Activated CD8-positive, alpha-beta memory T cell treated with anti-CD3 and anti-CD28 coated beads for 1 hour (primary cell): Measurements from ENCODE around the gene CNIH1.
"Not testable (repeated sequence)": the region's sequence is repeated elsewhere in the genome, so short reads cannot be mapped to it uniquely, and the experiment has no call there.

Experiments used
- DNase-seq, 2 donors: peaks; one replicate each; pipeline ENCODE4 v3.0.0-alpha.2; 2020; ENCODE audit warnings: low read depth in 1 of 2; ENCODE audit errors: extremely low read depth in 1 of 2

Gene CNIH1

DNA sequence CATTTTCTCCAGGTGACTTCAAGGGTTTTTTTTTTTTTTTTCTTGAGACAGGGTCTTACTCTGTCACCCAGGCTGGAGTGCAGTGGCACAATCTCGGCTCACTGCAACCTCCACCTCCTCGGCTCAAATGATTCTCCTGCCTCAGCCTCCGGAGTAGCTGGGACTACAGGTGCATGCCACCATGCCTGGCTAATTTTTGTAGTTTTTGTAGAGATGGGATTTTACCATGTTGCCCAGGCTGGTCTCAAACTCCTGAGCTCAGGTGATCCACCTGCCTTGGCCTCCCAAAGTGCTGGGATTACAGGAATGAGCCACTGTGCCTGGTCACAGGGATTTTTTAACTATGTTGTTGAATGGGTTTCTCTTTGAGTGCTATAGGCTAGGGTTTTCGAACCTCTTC lies 3.2 kb downstream of the CNIH1 start:
- DNase-seq: not testable (repeated sequence)

DNA sequence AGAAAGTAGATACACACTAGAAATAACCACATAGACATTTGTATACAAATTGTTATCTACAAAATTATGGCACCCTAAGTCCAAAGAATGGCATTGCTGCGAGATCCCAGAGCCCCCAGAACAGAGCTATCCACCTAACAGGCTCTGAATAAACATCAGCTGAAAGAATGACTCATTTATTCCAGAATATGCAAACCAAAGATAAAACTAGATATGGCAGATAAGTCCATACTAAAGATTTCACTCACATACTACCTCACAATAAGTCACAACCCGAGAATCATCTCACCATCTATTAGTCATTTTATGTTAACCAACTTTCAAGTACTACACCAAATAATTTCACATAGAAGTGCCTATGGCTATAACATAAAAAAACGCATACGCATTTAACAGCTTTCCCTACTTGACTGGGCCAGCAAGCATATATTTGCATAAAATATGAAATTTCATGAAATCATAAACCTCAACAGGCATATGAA lies 5.6 kb downstream of the CNIH1 start:
- no peak for DNase-seq

DNA sequence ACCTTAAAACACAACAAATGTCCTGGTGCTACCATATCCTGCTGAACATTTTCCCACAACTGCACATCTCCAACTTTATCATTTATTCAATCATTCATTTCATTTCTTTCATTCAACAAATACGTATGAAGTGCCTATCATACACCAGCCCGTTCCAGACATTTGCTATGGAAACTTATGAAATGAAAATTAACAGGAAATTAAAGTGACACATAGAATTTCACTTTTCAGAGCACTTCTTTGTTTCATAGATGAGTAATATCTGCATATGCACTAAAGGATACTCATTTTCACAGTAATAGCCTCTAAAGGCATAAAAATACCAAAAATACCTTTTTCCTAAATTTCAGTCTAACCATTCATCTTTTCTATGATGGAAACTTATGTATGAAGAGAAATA lies 12.6 kb downstream of the CNIH1 start:
- no peak for DNase-seq

DNA sequence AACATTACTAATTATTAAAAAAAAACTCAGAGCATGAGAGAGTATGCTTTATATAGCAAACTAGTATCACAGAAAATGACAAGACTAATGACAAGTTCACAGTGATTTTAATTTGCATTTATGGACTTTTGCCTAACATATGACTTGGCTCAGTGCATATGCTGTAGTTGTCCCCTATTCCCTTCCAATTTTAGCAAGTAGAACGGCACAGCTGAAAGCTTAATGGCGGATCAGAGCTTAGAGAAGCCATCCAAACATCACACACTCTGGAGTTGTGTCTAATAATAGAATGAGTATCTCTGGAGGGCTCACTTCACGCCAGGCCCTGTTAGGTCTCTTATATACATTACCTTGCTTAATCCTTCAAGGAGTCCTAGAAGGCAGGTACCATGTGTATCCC lies 13.3 kb downstream of the CNIH1 start:
- DNase-seq: no peak

DNA sequence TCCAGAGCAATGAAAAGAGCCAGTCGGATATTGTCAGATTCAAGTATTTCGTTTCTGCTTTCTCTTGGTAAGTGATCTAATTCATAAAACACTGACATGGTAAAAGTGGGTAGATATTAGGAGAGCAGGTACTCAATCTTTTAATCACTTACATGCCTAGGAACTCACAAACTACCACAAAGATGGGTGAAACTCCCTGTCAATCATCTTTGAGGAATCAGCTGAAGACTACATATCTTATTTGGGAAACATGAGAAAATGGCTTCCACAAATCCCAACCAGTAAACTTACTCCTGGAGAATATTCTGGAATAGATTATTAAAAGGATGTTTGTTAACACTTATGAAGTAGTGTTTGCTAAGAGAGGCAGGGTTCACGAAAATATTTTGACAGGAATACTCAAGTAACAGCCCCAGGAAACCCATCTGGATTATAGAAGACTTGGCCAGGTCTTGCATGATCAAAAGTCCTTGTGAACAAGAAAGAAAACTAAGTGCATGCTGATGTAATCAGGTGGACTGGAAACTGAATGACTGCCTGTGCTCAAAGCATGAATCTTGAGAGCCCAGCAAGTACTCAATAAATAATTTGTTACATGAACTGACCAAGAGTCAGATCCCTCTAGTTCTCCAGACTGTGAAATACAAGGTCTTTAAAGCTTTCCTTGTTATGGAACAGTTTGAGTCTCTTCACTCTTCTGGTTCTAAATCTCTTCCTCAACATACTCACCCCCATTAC lies 15.5 kb downstream of the CNIH1 start:
- DNase-seq: no peak

DNA sequence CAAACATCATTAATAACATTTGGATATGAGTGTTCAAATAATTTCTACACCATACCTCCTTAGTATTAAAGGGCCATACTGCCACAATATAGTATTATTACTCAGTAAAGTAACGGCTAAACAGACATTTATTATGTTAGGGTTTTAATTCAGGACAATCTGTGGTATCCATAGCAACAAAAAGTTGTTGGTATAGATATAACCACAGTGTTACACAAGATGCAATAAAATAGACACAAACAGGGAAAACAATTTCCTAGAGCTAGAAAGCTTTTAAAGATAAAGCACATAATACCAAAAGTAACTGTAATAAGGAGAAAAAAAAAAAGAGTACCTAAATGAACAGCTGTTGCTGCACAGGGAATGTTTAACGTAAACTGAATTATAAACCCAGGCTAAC lies 16.1 kb downstream of the CNIH1 start:
- DNase-seq: no peak

DNA sequence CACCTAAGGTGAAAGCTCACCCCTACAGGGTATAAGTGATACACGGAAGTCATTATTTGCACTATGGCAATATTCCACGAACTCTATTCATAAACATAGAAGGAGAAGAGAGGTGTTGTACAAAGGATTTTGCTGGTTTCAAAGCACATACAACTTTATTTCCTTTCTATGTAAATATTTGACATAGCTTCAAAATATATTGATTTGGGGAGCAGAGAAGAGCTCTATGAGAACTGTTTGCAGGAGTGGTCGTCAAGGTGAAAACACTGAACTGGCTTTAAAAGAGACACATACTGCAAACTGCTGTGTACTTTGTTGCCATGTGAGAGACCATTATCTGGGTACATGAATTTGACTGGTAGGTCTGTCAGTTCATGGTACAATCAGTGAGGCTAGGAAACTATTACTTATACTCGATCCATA lies 16.7 kb downstream of the CNIH1 start:
- DNase-seq: no peak

DNA sequence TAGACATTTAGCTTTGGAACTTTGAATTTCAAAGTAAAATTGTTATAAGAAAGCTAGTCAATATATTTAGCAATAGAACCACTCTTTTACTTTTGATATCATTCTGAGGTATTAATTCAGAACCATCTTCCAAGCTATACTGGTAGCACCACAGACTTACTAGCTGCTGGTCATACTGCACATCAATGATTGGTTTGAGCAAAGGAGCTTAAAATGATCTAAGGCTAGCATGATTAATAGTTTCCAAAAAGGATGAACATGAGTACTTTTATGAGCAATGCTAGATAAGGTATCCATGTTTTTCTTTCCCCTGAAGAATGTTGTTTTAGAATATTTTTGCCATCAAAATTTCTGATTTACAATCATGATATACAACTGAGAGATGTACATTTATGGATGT lies 17.2 kb downstream of the CNIH1 start:
- no peak for DNase-seq

DNA sequence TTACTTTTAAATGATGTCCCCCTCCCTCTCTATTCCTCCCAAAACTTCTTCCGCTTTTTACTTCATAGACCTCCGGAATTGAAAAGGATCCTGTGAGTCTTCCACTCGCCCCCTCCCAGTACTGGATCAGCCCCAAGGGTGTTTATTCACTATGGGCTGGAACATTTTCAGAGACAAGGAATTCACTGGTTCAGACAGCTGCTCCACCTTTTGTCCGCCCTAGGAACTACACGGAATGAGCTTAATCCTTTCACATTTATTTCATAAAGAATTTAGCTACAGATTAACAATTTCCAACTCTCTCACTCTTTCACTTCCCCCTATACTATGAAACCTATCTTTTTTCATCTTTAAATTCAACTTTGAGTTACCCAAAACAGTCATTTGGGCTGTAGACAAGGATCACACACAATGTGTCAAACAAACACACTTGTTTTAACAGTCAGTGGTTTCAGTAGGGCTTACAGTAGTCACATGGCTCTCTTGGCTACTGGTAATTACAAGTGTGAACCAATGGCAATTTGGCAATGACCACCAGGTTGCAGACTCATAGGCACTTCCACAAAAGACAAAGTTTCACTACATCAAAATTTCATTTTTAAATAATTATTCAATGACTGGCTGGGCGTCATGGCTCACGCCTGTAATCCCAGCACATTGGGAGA lies 20.6 kb downstream of the CNIH1 start:
- no peak for DNase-seq

DNA sequence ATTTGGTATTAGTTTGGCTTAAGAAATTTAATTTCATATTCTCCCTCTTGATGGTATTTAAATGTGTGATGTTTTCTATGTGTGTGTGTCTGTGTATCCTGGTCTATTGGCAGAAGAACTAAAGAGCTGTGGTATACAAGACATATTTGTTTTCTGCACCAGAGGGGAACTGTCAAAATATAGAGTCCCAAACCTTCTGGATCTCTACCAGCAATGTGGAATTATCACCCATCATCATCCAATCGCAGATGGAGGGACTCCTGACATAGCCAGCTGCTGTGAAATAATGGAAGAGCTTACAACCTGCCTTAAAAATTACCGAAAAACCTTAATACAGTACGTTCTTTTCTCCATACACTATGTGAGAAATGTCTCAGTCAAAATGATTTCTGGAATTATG lies 29.8 kb downstream of the CNIH1 start:
- DNase-seq: no peak

DNA sequence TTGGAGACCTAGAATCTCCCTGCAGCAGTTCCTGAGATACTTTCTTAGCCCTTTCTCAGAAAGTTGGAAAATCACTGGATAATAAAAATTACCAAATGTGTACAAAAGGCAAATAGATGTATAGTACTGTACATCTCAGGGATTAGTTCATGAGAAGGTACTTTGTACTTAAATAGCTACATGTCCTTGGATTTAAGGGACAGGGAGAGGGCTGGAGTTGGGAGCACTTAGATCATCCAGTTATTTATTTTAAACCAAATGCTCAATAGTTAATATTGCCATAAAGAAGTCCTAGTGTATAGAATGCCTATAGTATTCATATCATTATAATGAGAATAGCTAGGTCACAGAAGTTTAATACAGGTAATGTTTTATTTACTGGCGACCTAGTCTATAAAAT lies 31.0 kb downstream of the CNIH1 start:
- no peak for DNase-seq

DNA sequence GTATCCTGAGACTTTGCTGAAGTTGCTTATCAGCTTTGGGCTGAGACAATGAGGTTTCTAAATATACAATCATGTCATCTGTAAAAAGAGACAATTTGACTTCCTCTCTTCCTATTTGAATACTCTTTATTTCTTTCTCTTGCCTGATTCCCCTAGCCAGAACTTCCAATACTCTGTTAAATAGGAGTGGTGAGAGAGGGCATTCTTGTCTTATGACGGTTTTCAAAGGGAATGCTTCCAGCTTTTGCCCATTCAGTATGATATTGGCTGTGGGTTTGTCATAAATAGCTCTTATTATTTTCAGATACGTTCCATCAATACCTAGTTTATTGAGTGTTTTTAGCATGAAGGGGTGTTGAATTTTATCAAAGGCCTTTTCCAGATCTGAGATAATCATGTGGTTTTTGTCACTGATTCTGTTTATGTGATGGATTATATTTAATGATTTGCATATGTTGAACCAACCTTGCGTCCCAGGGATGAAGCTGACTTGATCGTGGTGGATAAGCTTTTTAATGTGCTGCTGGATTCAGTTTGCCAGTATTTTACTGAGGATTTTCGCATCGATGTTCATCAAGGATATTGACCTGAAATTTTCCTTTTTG lies 37.7 kb downstream of the CNIH1 start:
- not testable (repeated sequence) for DNase-seq

DNA sequence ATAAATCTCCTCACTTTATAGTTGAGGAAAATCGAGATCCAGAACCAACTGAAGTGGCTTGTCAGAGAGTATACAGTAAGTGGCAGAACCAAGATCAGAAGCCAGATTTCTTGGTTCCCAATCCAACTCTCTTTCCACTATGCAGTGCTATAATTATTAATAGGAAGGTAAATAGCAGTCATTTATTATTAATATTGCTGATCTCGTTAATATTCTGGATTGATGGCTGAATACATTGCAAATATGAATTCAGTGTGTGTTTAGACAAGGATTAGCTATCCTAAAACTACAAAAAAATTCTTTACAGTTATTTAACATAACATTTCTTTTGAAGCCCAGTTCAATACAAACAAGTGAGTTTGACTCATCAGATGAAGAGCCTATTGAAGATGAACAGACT lies 41.6 kb downstream of the CNIH1 start:
- DNase-seq: no peak

DNA sequence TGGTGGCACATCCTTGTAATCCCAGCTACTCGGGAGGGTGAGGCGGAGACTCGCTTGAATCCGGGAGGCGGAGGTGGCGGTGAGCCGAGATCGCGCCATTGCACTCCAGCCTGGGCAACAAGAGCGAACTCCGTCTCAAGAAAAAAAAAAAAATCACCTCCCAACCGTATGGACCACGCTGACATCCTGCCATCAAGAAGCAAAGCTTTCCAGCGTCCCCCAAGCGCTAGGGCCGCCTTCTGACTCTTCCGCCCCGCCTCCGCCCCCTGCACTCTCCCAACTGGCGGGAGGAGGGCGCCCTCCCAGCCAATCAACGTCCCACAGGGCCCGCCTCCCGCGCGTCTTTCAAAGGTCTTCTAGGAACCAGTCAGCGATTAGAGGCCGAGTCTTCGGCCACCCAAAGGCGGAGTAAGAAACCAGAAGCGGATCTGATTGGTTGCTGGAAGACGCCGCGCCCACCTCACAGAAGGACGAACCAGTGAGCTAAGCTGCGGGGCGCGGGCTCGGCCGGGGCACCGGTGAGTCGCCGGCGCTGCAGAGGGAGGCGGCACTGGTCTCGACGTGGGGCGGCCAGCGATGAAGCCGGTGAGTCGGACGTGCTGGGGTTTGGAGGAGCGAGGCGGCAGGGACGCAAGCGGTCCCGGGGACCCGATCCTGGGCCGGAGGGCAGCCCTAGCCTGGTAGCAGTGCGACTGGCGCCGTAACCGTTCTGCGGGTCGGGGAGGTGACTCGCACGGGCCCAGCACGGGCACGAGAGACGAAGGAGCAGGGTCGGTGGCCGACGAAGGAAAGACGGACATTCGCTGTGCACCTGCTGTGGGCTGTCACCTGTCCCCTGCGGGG lies 44.5 kb downstream of the CNIH1 start, which contains the start of gene CDKN3:
Gene CDKN3, plus strand, starts transcription at position 515 of the 843 bp plus-strand sequence. Its CDS starts 62 bp downstream, at position 577.
- peak; percentile 90 to 94 for DNase-seq

DNA sequence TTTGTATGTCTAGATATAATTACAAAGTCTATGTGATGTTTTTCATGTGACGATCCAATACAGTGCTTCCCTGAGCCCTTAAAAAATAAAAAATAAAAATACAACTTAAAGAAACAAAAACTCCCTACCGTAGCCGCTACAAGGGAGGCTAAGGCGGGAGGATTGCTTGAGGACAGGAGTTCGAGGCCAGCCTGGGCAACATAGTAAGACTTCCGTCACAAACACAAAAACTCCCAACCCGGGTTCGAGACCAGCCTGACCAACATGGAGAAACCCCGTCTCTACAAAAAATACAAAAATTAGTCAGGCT lies 45.0 kb downstream of the CNIH1 start:
- DNase-seq: no peak

DNA sequence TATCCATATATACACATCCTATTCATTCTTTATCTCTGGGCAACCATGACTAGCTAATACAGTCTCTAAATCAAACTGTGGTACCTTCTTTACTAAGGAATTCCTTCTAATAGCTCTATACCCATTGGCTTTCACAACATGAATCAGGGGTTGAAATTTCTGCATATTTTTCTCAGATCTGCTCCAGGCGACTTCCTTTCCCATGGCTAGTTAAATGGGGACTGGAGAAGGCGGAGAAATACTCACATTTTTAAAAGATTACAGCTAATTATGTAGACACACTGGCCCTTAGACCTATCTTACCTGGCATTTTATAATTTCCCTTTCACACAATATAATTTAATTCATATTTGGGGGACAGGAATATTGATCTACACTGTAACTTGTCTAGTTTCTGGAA lies 45.5 kb downstream of the CNIH1 start:
- no peak for DNase-seq

DNA sequence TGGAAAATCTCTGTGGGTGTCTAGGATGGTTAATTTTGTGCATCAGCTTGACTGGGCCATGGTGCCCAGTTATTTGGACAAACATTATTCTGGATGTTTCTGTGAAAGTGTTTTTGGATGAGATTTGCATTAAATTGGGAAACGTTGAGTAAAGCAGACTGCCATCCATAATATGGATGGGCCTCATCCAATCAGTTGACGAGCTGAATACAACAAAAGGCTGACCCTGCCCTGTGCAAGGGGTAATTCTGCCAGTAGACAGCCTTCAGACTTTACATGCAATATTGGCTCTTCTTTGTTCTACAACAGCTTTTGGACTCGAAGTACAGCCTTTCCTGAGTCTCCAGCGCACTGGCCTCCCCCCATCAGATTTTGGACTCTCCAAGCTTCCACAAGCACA lies 45.9 kb downstream of the CNIH1 start:
- DNase-seq: no peak

DNA sequence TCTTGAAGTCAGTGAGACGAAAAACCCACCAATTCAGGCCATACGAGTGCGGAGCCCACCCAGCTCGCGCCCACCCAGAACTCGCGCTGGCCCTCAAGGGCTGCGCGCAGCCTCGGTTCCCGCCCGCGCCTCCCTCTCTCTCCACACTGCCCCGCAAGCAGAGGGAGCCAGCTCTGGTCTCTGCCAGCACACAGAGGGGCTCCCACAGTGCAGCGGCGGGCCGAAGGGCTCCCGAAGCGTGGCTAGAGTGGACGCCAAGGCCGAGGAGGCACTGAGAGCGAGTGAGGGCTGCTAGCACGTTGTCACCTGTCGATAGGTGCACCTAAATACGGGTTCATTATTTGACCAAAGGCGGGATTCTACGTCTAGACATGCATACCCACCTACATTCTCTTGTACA lies 46.6 kb downstream of the CNIH1 start:
- no peak for DNase-seq

DNA sequence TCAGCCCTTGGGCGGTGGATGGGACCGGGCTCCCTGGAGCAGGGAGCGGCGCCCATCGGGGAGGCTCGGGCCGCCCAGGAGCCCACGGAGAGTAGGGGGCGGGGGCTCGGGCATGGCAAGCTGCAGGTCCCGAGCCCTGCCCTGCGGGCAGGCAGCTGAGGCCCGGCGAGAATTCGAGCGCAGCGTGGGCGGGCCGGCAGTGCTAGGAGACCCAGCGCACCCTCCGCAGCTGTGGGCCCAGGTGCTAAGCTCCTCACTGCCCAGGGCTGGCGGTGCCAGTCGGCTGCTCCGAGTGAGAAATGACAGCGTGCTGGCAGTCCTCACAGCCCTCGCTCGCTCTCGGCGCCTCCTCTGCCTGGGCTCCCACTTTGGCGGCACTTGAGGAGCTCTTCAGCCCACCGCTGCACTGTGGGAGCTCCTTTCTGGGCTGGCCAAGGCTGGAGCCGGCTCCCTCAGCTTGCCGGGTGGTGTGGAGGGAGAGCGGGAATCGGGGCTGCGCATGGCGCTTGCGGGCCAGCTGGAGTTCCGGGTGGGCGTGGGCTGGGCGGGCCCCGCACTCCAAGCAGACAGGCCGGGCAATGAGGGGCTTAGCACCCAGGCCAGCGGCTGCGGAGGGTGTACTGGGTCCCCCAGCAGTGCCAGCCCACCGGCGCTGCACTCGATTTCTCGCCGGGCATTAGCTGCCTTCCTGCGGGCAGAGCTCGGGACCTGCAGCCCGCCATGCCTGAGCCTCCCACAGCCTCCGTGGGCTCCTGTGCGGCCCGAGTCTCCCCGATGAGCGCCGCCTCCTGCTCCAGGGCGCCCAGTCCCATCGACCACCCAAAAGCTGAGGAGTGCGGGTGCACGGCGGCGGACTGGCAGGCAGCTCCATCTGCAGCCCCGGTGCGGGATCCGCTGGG lies 47.9 kb downstream of the CNIH1 start:
- not testable (repeated sequence) for DNase-seq

DNA sequence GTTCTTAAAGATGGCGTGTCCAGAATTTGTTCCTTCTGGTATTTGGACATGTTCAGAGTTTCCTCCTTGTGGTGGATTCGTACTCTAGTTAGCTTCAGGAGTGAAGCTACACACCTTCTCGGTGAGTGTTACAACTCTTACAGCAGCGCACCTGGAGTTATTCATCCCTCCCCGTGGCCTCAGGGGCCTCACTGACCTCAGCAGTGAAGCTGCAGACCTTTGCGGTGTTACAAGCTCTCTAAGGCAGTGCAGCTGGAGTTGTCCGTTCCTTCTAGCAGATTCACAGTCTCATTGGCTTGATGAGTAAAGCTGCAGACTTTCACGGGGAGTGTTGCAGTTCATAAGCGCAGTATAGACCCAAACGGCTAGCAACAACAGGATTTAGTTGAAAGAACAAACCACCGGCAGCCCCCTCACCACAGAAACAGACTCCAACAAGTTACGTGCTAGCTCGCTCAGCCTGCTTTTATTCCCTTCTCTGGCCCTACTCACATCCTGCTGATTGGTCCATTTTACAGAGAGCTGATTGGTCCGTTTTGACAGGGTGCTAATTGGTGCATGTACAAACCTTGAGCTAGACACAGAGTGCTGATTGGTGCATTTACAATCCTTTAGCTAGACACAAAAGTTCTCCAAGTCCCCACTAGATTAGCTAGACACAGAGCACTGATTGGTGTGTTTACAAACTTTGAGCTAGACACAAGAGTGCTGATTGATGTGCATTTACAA lies 48.9 kb downstream of the CNIH1 start:
- DNase-seq: no peak
